HTR-8/SVneo (cell line): Measurements from ENCODE around the gene GPR78.

ENCODE experiments used
- DNase-seq: peaks from one replicate; pipeline ENCODE4 v3.0.0; 2011; ENCODE audit warnings: low spot score, mixed read lengths; ENCODE audit not compliant: insufficient read length
- FAIRE-seq: peaks from 2 replicates; lab custom pipeline; 2011; peaks lifted over from hg19 to GRCh38; lab: Jason Lieb, UNC

Gene GPR78

DNA sequence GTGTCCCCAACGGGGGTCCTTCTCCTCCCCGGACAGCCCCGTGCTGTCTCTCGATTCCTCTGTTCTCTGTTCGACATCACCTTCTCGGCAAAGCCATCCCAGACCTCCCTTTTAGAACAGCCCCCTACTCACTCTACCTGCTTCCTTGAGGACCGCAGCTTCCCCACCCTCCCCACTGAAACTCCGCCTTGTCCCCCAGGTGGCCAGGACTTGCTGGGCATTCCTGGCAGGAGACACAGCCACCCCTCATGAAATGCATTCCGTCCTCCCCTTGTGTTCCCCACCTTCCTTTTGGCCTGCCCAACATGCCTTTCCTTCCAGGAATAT lies 34.8 kb upstream of the GPR78 start:
- DNase-seq (no peak), FAIRE-seq (no peak)

- FAIRE-seq, result no peak
- no peak for DNase-seq
These were observed 33.5 kb upstream of the GPR78 start for GRCh38 chr4:8546766-8547107.

- DNase-seq (no peak), FAIRE-seq (peak; percentile 95)
These were observed 32.9 kb upstream of the GPR78 start for GRCh38 chr4:8547108-8547911.

GRCh38 chr4:8547912-8548730 lies 32.1 kb upstream of the GPR78 start:
- peak; percentile 61 for DNase-seq
- FAIRE-seq, result peak; percentile 93

- FAIRE-seq, result no peak
- no peak for DNase-seq
These were observed 31.4 kb upstream of the GPR78 start for GRCh38 chr4:8548731-8549351.

- FAIRE-seq (no peak), DNase-seq (no peak)
These were observed 30.8 kb upstream of the GPR78 start for GRCh38 chr4:8549352-8549931.

- FAIRE-seq (no peak), DNase-seq (no peak)
These were observed 29.5 kb upstream of the GPR78 start for GRCh38 chr4:8550691-8551090.

GRCh38 chr4:8552024-8552423 lies 28.2 kb upstream of the GPR78 start:
- FAIRE-seq (no peak), DNase-seq (no peak)

GRCh38 chr4:8552581-8553205 lies 27.5 kb upstream of the GPR78 start:
- DNase-seq (no peak), FAIRE-seq (no peak)

- FAIRE-seq (no peak), DNase-seq (no peak)
These were observed 27.0 kb upstream of the GPR78 start for GRCh38 chr4:8553216-8553615.

DNA sequence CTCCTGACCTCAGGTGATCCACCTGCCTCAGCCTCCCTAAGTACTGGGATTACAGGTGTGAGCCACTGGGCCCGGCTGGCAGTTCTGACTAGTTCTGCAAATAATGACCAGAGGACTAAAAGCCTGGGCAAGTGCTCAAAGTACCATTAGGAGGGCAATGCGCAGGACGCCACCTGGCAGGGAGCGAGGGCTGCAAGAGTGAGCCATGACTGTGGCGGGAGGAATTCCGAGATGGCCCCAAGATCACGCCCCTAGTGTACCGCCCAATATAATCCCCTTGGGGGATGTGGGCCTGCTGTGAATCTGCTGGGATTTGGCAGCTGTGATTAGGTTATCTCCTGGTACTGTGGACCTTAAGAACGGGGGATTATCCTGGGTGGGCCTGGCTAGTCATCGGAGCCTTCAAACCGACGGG lies 26.2 kb upstream of the GPR78 start:
- DNase-seq (no peak), FAIRE-seq (no peak)

- no peak for FAIRE-seq
- no peak for DNase-seq
These were observed 25.6 kb upstream of the GPR78 start for GRCh38 chr4:8554555-8555100.

DNA sequence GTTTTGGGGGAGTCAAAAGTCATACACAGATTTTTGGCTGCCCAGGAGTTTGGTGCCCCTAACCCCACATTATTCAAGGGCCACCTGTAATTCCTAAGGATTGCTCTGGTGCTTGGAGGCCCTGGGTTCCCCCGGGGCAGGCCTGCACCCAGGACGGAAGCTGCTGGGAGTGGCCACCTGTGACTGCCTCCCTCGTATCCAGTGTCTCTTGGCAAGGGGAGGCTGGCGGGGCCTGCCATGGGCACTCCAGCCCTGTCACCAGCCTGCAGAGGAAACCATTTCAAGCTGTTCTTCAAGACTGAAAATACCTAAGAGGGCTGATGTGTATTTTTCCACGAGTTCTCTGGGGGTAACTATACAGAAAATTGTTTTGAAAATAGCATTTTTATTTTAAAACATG lies 24.5 kb upstream of the GPR78 start:
- FAIRE-seq (no peak), DNase-seq (no peak)

DNA sequence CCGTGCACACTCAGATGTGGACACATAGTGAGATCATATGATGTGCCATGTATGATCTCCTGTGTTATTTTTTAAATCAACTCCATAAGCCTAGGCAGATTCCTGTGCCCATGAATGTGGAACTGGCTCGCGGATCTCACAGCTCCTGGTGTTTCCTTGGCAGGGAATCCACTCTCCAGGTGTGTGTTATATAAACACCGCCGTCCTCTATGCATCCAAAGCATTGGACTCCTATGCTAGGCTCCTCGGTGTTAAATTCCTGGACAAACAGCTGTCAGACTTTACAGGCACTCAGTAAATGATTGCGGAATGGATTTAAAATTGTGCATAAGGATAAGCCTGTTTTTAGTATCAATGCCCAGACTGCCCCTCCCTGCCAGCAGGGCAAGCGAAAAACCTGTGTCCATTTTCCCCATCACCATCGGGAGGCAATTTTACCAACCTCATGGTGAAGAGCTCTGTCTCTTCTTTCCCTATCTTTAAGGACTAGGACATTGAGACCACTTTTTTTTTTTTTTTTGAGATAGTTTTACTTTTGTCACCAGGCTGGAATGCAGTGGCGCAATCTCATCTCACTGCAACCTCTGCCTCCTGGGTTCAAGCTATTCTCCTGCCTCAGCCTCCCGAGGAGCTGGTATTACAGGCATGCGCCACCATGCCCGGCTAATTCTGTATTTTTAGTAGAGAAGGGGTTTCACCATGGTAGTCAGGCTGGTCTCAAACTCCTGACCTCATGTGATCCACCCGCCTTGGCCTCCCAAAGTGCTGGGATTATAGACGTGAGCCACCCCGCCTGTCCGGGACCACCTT lies 23.6 kb upstream of the GPR78 start:
- peak; percentile 31 for FAIRE-seq
- no peak for DNase-seq

DNA sequence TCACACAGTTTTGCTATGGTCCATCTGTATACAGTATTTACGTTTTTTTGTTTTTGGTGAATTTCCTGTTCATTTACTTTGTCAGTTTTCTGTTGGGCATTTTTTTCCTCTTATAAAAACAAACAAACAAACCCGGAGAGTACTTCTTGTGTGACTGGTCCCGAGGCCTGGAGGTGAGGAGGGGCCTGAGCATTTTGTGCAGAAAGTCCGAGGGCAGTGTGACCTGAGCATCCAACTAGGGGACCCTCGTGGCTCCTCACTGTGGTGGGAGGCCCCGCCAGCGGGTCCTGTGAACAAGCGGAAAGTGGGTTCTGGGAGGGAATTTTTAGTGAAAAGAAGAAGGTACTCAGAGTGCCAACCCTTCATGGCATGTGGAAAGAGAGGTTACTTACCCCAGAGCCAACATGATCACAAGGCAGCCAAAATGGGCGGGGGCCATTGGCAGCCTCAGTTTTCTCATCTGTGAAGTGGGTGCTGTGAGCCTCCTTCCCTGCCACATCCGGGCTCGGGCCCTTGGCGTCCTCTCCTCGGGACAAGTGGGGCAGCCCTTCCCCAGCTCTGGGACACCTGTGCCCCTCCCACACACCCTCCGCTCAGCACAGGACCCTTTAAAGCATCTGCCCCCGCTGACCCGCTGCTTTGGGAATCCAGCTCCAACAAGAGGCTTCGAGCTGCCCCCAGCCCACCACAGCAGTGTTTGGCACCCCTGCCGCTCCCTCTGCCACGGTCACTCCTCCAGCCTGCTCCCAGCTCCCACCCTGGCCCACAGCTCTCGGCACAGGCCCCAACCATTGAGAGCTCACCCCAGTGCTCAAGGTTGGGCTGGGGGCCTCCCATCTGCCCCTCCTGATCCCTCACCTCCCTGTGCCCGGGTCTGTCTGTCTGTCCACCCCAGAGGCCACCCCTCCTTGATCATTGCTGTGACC lies 22.8 kb upstream of the GPR78 start:
- no peak for FAIRE-seq

DNA sequence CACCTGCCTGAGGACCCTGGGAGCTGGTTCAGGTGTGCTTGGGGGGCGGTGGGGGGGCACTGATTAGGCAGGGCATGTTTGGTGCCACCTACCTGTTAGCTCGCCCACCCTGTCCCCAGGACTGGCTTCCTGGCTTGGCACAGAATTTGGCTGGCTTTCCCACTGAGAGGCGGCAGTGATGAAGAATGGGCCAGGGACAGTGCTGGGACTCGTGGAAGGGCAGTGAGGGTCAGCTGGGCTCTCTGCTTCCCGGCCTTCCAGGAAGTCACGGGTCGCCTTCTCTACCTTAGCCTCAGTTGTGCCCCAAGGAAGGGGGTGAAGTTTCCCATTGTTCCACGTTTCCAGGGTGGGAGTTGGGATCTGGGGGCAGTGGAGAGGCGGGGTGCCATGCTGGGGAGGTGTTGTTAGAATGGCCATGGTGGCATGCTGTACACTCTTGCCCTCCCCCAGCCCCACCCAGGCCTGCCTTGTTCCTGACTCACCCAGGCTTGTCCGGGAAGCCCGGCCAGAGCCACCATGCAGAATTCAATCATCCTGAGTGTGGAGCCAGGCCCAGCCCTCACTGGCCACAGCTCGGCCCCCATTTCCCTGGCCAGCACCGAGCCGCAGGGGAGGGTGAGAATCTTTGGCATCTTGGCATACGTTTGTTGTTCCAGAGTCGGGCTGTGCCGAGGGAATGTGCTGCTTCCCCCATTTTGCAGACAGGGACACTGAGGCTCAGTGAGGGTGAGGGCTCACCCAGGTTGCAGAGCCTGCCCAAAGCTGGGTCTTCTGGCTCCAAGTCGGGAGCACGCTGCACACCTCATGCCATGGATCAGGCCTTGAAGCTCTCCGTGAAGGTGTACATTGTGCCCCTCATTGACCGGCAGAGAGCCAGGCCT lies 21.9 kb upstream of the GPR78 start:
- DNase-seq, result no peak
- FAIRE-seq, result no peak

More for the DNA sequence above, 22.8 kb upstream of the GPR78 start:
- no peak for DNase-seq

DNA sequence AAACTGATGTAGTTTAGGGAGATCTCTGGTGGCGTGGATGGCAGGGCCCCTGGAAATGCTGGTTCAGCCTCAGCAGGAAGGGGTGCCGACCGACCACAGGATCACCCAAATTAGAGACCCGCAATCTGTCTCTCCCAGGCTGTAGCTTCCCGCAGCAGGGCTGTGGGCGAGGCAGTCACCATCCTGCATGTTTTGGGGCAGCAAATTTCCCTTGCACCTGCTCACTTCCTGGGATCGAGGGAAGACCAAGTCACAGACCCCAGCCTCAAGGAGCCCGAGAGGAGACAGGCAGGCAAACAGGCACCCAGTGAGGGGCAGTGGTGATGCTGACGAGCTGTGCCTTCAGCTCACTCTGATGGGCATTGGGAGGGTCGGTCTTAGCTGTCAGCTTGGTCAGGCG lies 21.2 kb upstream of the GPR78 start:
- DNase-seq (no peak), FAIRE-seq (no peak)
